Glomerular visceral epithelial cell (primary cell): Measurements from ENCODE around the gene HMX3.

Experiments
- DNase-seq: peaks from one replicate; pipeline ENCODE4 v3.0.0-alpha.2; 2016; ENCODE audit errors: extremely low spot score

Gene HMX3

GRCh38 chr10:123134343-123134914, 1.3 kb upstream of the HMX3 start:
- DNase-seq: no peak

- no peak for DNase-seq
Observed at GRCh38 chr10:123134915-123135414, 805 bp upstream of the HMX3 start.

DNA sequence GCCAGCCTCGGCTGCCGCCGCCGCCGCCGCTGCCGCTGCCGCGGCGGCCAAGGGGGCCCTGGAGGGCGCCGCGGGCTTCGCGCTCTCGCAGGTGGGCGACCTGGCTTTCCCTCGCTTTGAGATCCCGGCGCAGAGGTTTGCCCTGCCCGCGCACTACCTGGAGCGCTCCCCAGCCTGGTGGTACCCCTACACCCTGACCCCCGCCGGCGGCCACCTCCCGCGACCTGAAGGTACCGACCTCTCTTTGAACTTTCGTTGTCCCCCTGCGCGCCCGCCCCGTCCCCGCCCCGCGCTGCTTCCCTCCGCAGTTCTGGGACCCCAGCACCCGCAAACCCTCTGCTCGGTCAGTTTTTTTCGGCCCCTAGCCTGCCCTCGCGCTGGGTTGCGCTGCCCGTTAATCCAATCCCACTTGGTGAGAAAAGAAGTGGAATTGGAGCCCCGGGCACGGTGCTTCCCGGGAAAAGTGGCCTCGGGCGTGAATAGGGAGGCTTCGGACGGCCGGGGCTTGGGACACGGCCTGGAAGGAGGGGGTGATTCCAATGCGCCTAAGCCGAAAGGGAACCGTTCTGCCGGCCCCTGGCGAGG, 543 bp downstream of the HMX3 start:
- DNase-seq: no peak

DNA sequence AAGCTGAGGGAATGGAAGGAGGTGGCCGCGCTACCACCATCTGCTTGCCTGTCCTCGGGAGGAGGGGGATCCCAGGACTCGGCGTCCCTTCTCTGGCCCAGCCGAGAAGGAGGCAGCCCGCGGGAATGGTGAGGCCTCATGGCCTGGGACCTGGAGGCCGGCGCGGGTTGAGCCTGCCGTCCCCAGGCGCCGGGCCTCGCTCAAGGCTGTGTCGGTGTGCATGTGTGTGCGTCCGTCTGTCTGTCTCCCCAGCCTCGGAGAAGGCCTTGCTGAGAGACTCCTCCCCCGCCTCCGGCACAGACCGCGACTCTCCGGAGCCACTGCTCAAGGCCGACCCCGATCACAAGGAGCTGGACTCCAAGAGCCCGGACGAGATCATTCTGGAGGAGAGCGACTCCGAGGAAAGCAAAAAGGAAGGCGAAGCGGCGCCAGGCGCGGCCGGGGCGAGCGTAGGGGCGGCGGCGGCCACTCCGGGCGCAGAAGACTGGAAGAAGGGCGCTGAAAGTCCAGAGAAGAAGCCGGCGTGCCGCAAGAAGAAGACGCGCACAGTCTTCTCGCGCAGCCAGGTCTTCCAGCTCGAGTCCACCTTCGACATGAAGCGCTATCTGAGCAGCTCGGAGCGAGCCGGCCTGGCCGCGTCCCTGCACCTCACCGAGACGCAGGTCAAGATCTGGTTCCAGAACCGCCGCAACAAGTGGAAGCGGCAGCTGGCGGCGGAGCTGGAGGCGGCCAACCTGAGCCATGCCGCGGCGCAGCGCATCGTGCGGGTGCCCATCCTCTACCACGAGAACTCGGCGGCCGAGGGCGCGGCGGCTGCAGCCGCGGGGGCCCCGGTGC, 1.3 kb downstream of the HMX3 start:
- DNase-seq: no peak

GRCh38 chr10:123139165-123139520, 3.4 kb downstream of the HMX3 start:
- DNase-seq: no peak

- DNase-seq: no peak
Observed at GRCh38 chr10:123139521-123140163, 3.9 kb downstream of the HMX3 start.

DNA sequence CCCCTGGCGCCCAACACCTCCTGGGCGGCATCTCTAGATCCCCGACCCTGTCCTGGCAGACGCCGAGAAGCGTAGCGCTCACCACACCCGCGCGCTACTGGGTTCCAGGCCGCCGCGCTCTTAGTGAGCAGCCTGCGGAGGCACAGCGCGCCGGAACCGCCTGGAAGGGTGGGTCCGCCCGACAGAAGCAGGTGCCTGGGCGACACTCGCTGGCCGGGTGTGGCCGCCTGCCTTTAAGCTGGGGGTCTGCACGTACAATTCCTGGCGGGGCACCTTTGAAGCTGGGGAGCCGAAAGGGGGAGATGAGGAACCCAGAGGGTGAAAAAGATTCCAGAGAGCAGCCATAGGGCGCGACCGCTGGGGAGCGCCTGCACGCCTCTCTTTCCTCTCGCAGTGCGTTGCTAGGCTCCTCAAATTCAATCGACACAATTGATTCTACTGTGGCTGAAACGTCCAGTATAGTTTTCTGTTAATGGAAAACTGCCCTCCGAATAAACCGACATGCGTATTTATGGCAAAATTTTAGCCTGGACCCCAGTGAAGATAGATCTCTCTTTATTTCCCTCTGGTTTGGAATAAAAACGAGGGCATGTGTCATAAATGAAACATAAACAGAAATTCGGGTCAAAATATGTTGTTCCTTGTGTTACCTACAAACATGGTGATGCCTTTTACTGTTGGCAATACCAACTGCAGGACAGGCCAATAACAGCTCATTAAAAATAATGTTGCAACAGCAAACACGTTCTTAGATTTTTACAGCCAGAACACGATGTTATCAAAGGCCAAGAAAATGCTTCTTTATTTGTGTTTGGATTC, 4.6 kb downstream of the HMX3 start:
- no peak for DNase-seq

DNA sequence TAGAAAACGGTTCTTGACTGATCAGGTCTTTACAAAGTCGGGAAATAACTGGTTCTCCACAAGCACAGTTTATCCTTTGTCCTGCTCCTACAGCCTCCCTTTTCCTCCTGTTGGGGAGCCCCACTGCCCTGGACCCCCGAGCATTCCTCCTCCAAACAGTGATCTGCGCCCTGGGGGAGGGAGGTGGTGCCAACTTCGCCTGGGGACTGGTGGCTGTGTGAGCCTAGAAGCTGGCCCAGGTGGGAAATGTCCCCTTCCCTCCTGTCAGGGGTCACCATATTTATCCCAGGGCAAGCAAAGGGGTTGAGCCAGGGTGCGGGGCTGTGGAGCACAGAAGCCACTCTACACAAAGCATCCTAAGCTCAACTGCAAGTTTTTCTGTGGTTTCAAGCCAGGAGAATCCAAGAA, 5.2 kb downstream of the HMX3 start:
- DNase-seq: no peak

DNA sequence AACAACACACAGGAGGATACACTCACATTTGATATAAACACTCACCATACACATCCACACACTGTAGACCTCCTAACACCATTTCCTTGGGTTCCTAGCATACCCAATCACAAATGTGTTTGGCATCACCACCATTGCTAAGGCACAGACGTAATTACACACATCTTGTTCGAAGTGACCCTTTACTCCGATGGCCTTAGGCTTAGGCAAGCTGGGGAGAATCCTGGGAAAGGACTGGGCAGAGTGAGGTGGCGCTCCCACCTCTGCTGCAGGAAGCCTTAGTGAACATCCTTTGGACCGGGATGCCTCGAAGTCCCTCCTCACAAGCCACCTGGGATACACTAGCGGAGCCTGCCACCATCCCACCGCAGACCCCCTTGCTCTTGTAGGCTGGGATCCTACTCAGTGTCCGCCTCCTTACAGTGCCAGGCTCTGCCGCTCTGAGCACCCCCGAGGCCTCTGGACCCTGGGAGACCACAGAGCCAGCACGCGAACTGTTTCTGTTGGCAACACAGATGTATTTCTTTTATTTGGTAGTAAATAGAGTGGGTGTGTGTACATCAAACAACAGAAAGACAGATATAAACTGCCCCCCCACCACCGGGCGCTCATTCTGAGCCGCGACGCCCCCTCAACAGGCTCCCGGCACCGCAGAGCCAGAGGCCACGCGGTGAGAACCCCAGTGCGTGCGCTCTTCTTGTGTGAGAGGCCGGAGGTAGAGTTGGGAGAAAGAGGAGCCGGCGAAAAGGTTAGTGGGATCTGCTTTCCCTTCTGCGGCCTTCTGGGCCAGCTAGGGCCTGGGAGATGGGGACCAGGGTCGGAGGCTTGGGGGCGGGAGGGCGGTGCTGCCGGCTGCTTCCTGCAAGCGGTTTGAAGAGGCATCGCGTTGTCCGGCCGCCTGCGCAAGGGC, 6.3 kb downstream of the HMX3 start:
- no peak for DNase-seq

DNA sequence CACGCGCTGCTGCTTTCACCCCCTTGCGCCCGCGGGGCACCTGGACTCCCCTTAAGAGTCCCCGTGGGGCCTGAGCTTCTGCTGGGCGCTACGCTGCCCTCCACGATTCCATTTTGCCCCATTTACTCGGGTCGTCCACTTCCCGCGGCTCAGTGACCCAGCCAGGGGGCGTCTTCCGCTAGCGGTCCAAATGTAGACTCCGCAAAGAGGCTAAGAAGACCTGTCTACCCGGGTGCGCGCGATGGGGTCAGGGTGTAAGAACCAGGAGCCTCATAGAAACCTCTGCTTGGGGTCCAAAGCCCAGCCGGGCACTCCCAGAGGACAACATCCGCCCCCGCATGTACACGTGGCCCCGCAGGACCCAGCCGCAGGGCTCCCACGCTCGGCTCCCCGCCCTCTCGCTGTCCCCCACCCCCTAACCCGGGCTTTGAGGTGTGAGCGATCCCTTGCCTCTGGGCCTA, 7.0 kb downstream of the HMX3 start:
- DNase-seq: no peak

- DNase-seq: no peak
Observed at GRCh38 chr10:123143162-123143824, 7.5 kb downstream of the HMX3 start.

GRCh38 chr10:123143825-123144168, 8.0 kb downstream of the HMX3 start:
- no peak for DNase-seq

DNA sequence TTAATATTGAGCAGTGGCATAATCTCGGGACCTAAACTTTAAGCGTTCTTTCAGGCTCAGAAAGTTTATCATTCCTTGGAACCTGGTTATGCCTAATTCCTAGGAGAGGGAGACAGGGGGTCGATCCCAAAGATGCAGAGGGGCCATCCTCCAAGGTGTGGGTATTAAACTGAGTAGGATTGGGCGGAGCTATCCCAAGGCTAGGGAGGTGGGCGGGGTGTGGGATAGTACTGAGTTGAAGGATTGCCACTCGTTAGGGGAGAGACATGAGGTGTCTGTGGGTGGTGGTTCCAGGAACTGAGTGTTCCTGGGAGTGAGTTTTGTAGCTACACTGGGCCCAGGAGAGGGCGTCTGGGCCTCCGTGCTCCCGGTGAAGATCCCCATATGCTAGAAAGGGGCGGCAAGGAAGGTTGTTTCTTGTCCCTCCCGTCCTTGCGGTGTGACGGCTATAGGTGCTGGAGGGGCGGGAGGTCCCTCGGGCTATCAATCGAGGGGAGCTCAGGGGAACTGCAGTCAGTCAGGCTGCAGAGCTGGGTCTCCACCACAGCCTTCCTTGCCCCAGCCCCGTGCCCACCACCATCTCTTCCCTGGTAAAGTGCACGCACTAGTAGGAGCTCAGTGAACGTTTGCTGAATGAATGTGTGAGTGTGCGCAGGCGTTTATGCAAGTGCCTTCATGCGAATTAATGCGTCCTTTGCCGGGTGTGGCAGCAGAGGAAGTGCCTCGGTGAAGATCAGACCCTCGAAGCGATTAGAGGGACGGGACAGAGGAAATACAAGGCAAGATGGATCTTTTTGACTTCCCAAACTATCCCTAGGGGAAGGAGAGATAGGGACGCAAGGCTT, 9.1 kb downstream of the HMX3 start:
- DNase-seq: no peak

DNA sequence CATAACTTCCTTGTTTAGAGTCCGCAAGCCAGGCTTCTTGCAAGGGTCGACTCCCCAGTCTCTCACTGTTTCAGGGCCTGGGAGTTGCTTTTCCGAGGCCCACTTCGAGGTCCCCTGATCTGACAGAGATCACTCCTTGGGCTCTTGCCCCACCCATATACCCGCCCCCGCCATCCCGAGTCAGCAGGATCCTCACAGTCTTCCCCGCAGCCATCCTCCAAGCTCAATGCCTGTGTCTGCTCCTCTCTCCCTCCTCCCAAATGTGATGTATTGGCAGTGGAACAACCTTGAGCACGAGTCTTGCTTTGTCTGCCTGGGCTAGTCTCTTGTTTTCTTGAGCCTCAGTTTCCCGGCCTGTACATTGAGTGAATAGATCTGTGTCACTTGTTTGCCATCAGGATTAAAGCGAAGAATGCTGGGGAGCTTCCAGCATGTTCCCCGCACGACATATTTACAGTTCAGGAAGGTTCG, 9.8 kb downstream of the HMX3 start:
- no peak for DNase-seq

DNA sequence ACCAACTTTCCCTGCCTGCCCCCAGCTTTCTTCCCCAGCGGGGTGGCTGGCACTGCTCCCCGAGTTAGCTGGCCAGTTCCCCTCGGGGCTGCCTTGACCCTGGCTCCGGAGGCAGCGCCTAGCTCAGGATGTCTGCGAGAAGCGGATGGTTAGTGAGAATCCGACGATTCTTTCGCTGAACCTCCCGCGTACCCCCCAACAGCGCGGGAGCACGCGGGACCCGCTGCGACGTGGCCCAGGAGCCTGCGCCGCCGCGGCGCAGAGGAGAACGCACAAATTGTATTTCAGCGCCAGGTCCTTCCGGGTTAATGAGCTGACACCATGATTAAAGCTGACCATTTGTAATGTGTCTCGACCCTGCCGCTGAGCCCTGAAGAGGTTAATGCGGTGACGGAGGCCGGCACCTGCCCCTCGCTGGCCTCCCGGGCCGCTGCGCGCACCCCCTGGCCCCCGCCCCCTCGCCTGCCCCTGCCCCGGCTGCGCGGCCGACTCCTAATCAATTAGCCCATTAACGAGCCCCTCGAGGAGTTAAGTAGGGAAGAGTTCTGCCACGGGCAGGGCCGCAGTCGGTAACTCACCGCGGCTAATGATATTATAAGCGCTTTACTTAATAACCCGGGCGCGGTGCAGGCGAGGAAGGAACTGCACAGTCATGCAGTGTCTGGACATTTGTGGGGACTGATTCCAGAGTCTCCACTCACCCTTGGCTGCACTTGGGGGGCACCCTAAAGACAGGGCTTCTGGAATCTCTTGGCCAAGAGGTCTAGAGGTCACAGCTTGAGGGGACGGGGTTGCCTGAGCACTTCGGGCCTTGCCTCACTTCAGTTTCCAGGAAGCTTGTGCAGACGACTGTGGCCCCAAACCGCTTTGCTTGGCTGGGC, 10.5 kb downstream of the HMX3 start:
- no peak for DNase-seq

DNA sequence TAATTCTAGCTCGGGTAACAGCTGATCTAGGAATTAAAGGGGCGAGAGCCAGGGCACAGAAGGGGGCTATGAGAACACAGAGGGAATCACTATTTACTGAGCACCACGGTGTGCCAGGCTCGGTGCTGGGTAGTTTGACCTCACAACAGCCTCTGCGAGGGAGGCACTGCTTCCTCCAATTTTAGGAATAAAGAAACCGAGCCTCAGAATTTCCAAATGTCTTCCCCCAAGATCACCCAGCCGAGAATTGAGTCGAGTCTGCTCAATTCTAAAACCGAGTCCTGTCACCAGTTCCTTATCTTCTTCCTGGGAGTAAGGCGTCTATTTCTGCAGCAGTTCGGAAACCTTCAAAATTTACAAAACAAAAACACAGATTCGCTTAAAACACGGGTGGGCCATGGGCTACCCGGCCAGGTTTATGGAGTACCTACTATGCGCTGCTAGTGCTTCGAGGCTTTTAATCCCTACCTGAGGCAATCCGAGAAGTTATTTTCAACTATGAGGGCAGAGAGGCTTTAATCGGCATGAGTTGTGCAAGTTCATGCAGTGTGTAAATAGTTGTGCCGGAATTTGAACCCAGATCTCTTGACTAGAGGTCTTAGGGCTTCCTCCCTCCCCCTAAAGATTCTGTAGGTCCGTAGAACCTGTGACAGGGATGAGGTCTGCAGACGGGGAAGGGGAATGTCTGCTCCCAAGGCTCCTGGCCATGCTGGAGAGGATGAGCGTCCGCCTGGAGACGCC, 11.3 kb downstream of the HMX3 start:
- DNase-seq: no peak
